ENCODE results near the gene TRIM14. TPM values are rescaled to one million over a fixed set of nuclear protein-coding genes. Genes with fewer than 3 reads are reported as not detected.

Gene TRIM14
- total RNA-seq, 3 donors from 2014 or later (not counting 1 experiment from before 2014, with no cell fraction given): 45.1 to 66.5 (median 65.3) TPM

DNA sequence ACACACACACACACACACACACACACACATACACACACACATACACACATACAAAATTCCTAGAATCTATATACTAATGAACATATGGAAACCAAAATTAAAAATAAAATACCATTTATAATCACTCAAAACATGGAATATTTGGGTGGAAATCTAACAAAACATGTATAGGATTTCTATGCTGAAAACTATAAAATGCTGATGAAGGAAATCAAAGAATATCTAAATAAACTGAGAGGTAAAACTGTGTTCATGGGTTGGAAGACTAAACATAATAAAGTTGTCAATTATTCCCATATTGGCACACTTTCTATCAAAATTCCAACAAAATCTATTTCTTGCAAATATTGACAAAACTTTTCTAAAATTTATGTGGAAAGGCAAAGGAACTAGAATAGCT lies 87.9 kb downstream of the TRIM14 start:
- Histone ChIP-seq H3K36me3 (ENCODE audit: control insufficient read depth, insufficient read depth, low read length) (no peaks in the 10 kb centered on the region), H3K4me1 (ENCODE audit: control insufficient read depth, insufficient read depth, low read length) (peaks cover 4% of the 10 kb centered on the region), H3K9me3 (ENCODE audit: control insufficient read depth, insufficient read depth, low read length) (no peaks in the 10 kb centered on the region), H3K27me3 (ENCODE audit: control insufficient read depth, insufficient read depth, low read length) (no peaks in the 10 kb centered on the region), H3K27ac (ENCODE audit: low read length) (no peak overlapping the region), H3K4me3 (ENCODE audit: low read length) (no peak overlapping the region)
- peaks cover 0 to 2% of the 10 kb centered on the region in 2 donors for H3K27me3 Mint-ChIP-seq (ENCODE audit: low read depth in 2 of 2)
- DNase-seq: no peak
- H3K9me3 Mint-ChIP-seq: no peaks in the 10 kb centered on the region
- intact Hi-C loops (cut with micrococcal nuclease): loop anchor here (5.0 to 10.0 kb wide), 2 partner anchors 49 to 316 kb away; partner anchors contain the start of gene ANP32B
- H3K36me3 Mint-ChIP-seq: no peaks in the 10 kb centered on the region
- no peak overlapping the region for H3K4me3 Mint-ChIP-seq
- H3K27ac Mint-ChIP-seq: no peak overlapping the region
- TF ChIP-seq CTCF (IDR thresholded peaks at IDR 0.05): no peak
- peaks cover 7 to 9% of the 10 kb centered on the region in 2 donors for H3K4me1 Mint-ChIP-seq
- no peak for ATAC-seq

DNA sequence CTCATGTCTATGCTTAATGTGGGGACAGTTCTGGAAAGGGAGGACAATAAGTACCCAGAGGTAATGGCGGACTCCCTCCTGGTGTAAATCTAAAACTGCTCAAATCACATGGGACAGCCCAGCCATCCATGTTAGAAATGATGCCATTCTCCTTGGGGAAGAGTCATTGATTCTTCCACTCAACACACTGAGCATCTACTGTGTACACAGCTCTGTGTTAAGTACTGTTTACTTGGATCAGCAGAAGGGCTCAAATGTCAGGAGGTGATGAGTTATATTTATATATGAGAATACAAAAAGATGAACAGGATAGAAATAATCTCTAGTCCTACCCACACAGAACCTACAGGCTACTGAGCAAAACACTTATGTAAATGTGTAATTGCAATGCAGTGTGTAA lies 94.3 kb downstream of the TRIM14 start:
- no peak for ATAC-seq
- DNase-seq: no peak
- no peaks in the 10 kb centered on the region for H3K36me3 Mint-ChIP-seq
- H3K4me1 Mint-ChIP-seq: peaks cover 0 to 4% of the 10 kb centered on the region in 2 donors
- no peaks in the 10 kb centered on the region for H3K9me3 Mint-ChIP-seq
- Histone ChIP-seq H3K36me3 (ENCODE audit: control insufficient read depth, insufficient read depth, low read length) (peaks cover 2% of the 10 kb centered on the region), H3K4me1 (ENCODE audit: control insufficient read depth, insufficient read depth, low read length) (no peaks in the 10 kb centered on the region), H3K27me3 (ENCODE audit: control insufficient read depth, insufficient read depth, low read length) (no peaks in the 10 kb centered on the region), H3K27ac (ENCODE audit: low read length) (no peak overlapping the region), H3K9me3 (ENCODE audit: control insufficient read depth, insufficient read depth, low read length) (no peaks in the 10 kb centered on the region), H3K4me3 (ENCODE audit: low read length) (no peak overlapping the region)
- intact Hi-C loops (cut with micrococcal nuclease): no loop called here
- TF ChIP-seq CTCF (IDR thresholded peaks at IDR 0.05): no peak
- no peaks in the 10 kb centered on the region for H3K27me3 Mint-ChIP-seq (ENCODE audit: low read depth in 2 of 2)
- no peak overlapping the region for H3K27ac Mint-ChIP-seq
- no peak overlapping the region for H3K4me3 Mint-ChIP-seq
- WGBS (ENCODE audit: insufficient coverage): 100% methylated on average over 1 of the region's 1 CpG

GRCh38 chr9:98022447-98022846 lies 96.6 kb downstream of the TRIM14 start:
- intact Hi-C loops (cut with micrococcal nuclease): no loop called here
- Histone ChIP-seq H3K4me1 (ENCODE audit: control insufficient read depth, insufficient read depth, low read length) (no peaks in the 10 kb centered on the region), H3K27ac (ENCODE audit: low read length) (no peak overlapping the region), H3K36me3 (ENCODE audit: control insufficient read depth, insufficient read depth, low read length) (peaks cover 19% of the 10 kb centered on the region), H3K27me3 (ENCODE audit: control insufficient read depth, insufficient read depth, low read length) (no peaks in the 10 kb centered on the region), H3K9me3 (ENCODE audit: control insufficient read depth, insufficient read depth, low read length) (no peaks in the 10 kb centered on the region), H3K4me3 (ENCODE audit: low read length) (no peak overlapping the region)
- no peak for DNase-seq
- H3K9me3 Mint-ChIP-seq: no peaks in the 10 kb centered on the region
- WGBS (ENCODE audit: insufficient coverage): 95% methylated on average over 8 of the region's 8 CpGs
- peaks cover 0 to 4% of the 10 kb centered on the region in 2 donors for H3K4me1 Mint-ChIP-seq
- no peak for ATAC-seq
- H3K36me3 Mint-ChIP-seq: peaks cover 5% of the 10 kb centered on the region
- no peak for TF ChIP-seq CTCF (IDR thresholded peaks at IDR 0.05)
- H3K27me3 Mint-ChIP-seq (ENCODE audit: low read depth in 2 of 2): no peaks in the 10 kb centered on the region
- H3K4me3 Mint-ChIP-seq: no peak overlapping the region
- H3K27ac Mint-ChIP-seq: no peak overlapping the region

GRCh38 chr9:98021306-98022040 lies 97.5 kb downstream of the TRIM14 start:
- Histone ChIP-seq H3K27me3 (ENCODE audit: control insufficient read depth, insufficient read depth, low read length) (no peaks in the 10 kb centered on the region), H3K4me3 (ENCODE audit: low read length) (no peak overlapping the region), H3K9me3 (ENCODE audit: control insufficient read depth, insufficient read depth, low read length) (no peaks in the 10 kb centered on the region), H3K27ac (ENCODE audit: low read length) (no peak overlapping the region), H3K36me3 (ENCODE audit: control insufficient read depth, insufficient read depth, low read length) (peaks cover 28% of the 10 kb centered on the region), H3K4me1 (ENCODE audit: control insufficient read depth, insufficient read depth, low read length) (no peaks in the 10 kb centered on the region)
- 92% methylated on average over 8 of the region's 8 CpGs for WGBS (ENCODE audit: insufficient coverage)
- intact Hi-C loops (cut with micrococcal nuclease): no loop called here
- Mint-ChIP-seq H3K36me3 (peaks cover 5% of the 10 kb centered on the region), H3K4me1 (peaks cover 0 to 9% of the 10 kb centered on the region in 2 donors), H3K27me3 (ENCODE audit: low read depth in 2 of 2) (no peaks in the 10 kb centered on the region), H3K9me3 (no peaks in the 10 kb centered on the region), H3K4me3 (no peak overlapping the region), H3K27ac (no peak overlapping the region)
- no peak for TF ChIP-seq CTCF (IDR thresholded peaks at IDR 0.05)
- ATAC-seq (no peak), DNase-seq (no peak)
